Karpas-422 (cell line): Measurements from ENCODE around the gene QPRT. TPM values are rescaled to one million over a fixed set of nuclear protein-coding genes. Genes with fewer than 3 reads are reported as not detected.
"Not testable (repeated sequence)": the region's sequence is repeated elsewhere in the genome, so short reads cannot be mapped to it uniquely, and the experiment has no call there.

Experiments used
- DNase-seq: peaks from one replicate; pipeline ENCODE4 v3.0.0-alpha.2; 2015
- H2AFZ ChIP-seq: fragments of 200-600 bp; sonication (generic); 2 replicates; pipeline ENCODE4 v1.6.1; 2014; ENCODE audit warnings: antibody characterized with exemption, low read length, mixed read lengths
- H3K27ac ChIP-seq: fragments of 200-600 bp; sonication (generic); 2 replicates; pipeline ENCODE4 v1.5.1; 2014; ENCODE audit warnings: mild to moderate bottlenecking, low read length, moderate library complexity
- H3K27me3 ChIP-seq: fragments of 200-600 bp; sonication (generic); 2 replicates; pipeline ENCODE4 v1.6.1; 2014; ENCODE audit warnings: low read length, mixed read lengths
- H3K36me3 ChIP-seq: fragments of 200-600 bp; sonication (generic); 2 replicates; pipeline ENCODE4 v1.6.1; 2014; ENCODE audit warnings: low read length, mixed read lengths; ENCODE audit not compliant: insufficient read depth
- H3K4me1 ChIP-seq: fragments of 200-600 bp; sonication (generic); 2 replicates; pipeline ENCODE4 v1.6.1; 2014; ENCODE audit warnings: mild to moderate bottlenecking, low read length, mixed read lengths
- H3K4me2 ChIP-seq: fragments of 200-600 bp; sonication (generic); 2 replicates; pipeline ENCODE4 v1.6.1; 2014; ENCODE audit warnings: low read length, low read depth, mild to moderate bottlenecking; ENCODE audit not compliant: poor library complexity, severe bottlenecking
- H3K4me3 ChIP-seq: fragments of 200-600 bp; sonication (generic); 2 replicates; pipeline ENCODE4 v1.5.1; 2014; ENCODE audit warnings: mild to moderate bottlenecking, antibody characterized with exemption, low read length, mixed read lengths
- H3K79me2 ChIP-seq: fragments of 200-600 bp; sonication (generic); 2 replicates; pipeline ENCODE4 v1.6.1; 2014; ENCODE audit warnings: mild to moderate bottlenecking, low read length, mixed read lengths
- H3K9ac ChIP-seq: fragments of 200-600 bp; sonication (generic); 2 replicates; pipeline ENCODE4 v1.6.0; 2014; ENCODE audit warnings: low read length
- H3K9me2 ChIP-seq: fragments of 200-600 bp; sonication (generic), shearing (Covaris generic); replicated peaks from 2 replicates; pipeline ENCODE4 v1.6.0; 2014; ENCODE audit warnings: mild to moderate bottlenecking, low read length, moderate library complexity; ENCODE audit not compliant: insufficient read depth
- H3K9me3 ChIP-seq: fragments of 300-700, 200-600 bp; sonication (generic); 2 replicates; pipeline ENCODE4 v1.6.1; 2014; ENCODE audit warnings: low read length, mixed read lengths
- H4K20me1 ChIP-seq: fragments of 200-600 bp; sonication (generic); 2 replicates; pipeline ENCODE4 v1.6.1; 2014; ENCODE audit warnings: mild to moderate bottlenecking, antibody characterized with exemption, low read length, low read depth; ENCODE audit not compliant: insufficient read depth
- total RNA-seq: library from RNA; depleted of rRNA; stranded (reverse); fragments of >200 nt; shearing (Covaris generic); gene quantifications from 2 replicates; pipeline ENCODE4 v1.2.3, GENCODE V29; 2014; ENCODE audit warnings: low replicate concordance

QPRT gene
- total RNA-seq, 1 experiment from 2014 or later: 39.6 TPM

DNA sequence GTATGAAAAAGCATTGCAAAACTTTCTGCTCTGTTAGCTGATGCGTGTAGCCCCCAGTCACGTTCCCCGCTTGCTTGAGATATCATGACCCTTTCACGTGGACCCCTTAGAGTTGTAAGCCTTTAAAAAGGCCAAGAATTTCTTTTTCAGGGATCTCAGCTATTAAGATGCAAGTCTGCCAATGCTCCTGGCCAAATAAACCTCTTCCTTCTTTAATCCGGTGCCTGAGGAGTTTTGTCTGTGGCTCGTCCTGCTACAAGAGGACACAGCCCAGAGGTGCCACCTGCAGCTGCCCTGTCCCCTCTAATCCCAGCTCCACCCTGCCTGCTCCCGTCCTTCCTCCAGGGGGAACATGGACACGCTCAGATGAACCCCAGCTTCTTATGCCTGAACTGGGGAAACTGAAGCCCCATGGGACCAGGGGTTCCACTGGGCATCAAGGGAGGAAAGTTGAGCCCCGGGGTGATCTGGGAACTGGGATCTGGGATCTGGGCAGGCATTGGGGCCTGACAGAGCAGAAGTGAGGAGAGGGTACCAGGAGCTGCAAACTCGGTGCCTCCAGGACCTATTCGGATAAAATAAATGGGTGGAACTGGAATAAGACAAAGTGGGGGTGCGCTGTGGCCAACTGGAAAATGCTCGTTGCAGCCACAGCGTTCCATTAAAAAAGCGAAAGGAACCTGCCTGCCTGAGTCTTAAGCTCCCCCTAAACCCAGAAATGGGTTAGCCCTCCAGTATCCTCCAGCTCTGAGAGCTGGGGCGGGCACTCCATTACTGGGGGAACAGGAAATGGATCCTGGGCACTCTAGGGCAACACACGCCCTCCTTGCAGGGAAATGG lies 19.7 kb downstream of the QPRT start:
- H3K9ac ChIP-seq: no peak overlapping the region
- H3K4me2 ChIP-seq: no peak overlapping the region
- H3K79me2 ChIP-seq: no peaks in the 10 kb centered on the region
- no peak overlapping the region for H2AFZ ChIP-seq
- no peaks in the 10 kb centered on the region for H3K9me3 ChIP-seq
- DNase-seq: peak; percentile 11
- H3K27ac ChIP-seq: no peak overlapping the region
- H3K27me3 ChIP-seq: no peaks in the 10 kb centered on the region
- H3K4me1 ChIP-seq: peaks cover 14% of the 10 kb centered on the region
- H3K36me3 ChIP-seq: no peaks in the 10 kb centered on the region
- no peak overlapping the region for H3K4me3 ChIP-seq
- H4K20me1 ChIP-seq: no peaks in the 10 kb centered on the region
- no peaks in the 10 kb centered on the region for H3K9me2 ChIP-seq

DNA sequence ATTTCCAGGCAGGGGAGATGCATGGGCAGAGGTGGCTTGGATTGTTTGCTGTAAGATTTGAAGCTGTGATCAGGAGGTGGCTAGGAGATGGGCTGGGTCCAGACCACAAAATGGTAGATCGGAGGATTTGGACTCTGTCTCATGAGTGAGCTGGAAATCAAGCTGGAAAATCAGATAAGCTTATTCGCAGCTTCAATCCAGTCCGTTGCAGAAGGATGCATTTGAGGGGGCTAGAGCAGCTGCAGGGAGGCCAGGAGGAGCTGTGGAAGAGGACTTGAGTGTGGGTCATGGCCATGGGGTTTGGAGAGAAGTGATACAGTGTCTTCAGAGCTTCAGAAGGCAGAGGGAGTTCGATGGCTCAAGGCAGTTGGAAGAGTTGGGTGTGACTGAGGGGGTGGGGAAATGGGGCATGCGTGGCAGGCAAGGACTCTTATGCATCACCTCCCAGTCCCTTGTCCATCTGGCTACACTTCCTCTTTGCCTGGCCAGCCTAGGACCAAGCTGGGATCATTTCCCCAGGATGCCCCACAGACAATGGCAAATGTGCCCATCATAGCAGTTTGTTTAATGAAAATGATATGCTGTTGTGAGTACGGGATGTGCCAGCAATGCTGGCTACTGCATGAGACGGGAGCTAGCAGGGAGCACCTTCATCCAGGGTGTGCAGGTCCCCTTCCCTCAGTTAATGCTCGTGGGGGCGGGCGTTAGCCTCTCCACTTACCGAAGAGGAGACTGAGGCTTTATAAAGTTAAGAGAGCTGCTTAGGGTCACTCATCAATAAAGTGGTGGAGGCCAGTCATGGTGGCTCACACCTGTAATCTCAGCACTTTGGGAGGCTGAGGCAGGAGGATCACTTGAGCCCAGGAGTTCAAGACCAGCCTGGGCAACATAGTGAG lies 20.6 kb downstream of the QPRT start:
- H3K9ac ChIP-seq: no peak overlapping the region
- peak; percentile 39 for DNase-seq
- H3K27ac ChIP-seq: no peak overlapping the region
- no peaks in the 10 kb centered on the region for H3K9me2 ChIP-seq
- H3K4me3 ChIP-seq: no peak overlapping the region
- H2AFZ ChIP-seq: no peak overlapping the region
- no peaks in the 10 kb centered on the region for H3K36me3 ChIP-seq
- peaks cover 11% of the 10 kb centered on the region for H3K4me1 ChIP-seq
- H3K9me3 ChIP-seq: no peaks in the 10 kb centered on the region
- H3K4me2 ChIP-seq: no peak overlapping the region
- H4K20me1 ChIP-seq: no peaks in the 10 kb centered on the region
- no peaks in the 10 kb centered on the region for H3K79me2 ChIP-seq
- no peaks in the 10 kb centered on the region for H3K27me3 ChIP-seq

DNA sequence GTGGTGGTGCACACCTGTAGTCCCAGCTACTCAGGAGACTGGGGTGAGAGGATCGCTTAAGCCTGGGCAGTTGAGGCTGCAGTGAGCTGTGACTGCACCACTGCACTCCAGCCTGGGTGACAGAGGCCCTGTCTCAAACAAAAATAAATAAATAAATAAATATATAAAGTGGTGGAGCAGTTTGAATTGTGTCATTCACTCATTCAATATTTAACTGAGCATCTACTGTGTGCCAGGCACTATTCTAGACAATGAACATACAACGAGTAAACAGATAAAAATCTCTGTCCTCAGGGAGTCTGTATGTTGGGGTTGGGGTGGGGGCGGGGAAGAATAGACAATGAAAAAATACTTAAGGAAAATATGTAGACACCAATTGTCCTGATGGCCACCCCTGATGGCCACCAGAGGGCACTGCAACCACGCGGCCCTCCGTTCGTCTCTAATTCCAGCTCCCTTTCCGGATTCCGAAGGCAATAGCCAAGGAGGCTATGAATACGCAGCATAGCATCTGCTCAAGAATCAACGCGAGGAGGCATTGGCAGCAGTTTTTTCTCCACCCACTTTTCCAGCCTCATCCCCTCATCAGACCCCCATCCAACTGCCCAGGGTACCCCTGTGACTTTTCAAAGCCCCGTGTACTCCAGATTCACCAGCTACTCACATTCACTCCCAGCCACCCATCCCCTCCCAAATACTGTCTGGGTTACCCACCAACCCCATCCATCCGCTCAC lies 21.4 kb downstream of the QPRT start:
- no peak overlapping the region for H3K27ac ChIP-seq
- H3K9me2 ChIP-seq: no peaks in the 10 kb centered on the region
- no peaks in the 10 kb centered on the region for H3K79me2 ChIP-seq
- peak; percentile 85 for DNase-seq
- peaks cover 10% of the 10 kb centered on the region for H3K4me1 ChIP-seq
- no peaks in the 10 kb centered on the region for H3K27me3 ChIP-seq
- no peak overlapping the region for H3K4me3 ChIP-seq
- H3K9ac ChIP-seq: no peak overlapping the region
- H3K36me3 ChIP-seq: no peaks in the 10 kb centered on the region
- H3K9me3 ChIP-seq: no peaks in the 10 kb centered on the region
- no peaks in the 10 kb centered on the region for H4K20me1 ChIP-seq
- no peak overlapping the region for H3K4me2 ChIP-seq
- no peak overlapping the region for H2AFZ ChIP-seq

DNA sequence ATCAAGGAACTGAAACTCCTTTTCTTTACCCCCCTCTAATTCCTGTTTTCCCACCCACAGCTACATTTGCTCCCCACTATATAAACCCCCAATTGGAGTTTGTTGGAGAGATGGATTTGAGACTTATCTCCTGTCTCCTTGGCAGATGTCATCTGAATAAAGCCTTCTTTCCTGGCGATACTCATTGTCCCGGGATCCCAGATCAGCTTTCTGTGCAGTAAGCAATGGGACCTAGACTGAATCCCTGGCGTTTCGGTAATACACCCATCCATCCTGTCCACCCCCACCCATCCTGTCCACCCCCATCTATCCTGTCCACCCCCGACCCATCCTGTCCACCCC lies 22.2 kb downstream of the QPRT start:
- Histone ChIP-seq H3K4me2 (no peak overlapping the region), H3K4me1 (peaks cover 10% of the 10 kb centered on the region), H3K9me3 (no peaks in the 10 kb centered on the region), H4K20me1 (no peaks in the 10 kb centered on the region), H3K79me2 (no peaks in the 10 kb centered on the region), H3K4me3 (no peak overlapping the region), H3K9me2 (no peaks in the 10 kb centered on the region), H3K27ac (no peak overlapping the region), H2AFZ (no peak overlapping the region), H3K9ac (no peak overlapping the region), H3K36me3 (no peaks in the 10 kb centered on the region), H3K27me3 (no peaks in the 10 kb centered on the region)
- DNase-seq: no peak

DNA sequence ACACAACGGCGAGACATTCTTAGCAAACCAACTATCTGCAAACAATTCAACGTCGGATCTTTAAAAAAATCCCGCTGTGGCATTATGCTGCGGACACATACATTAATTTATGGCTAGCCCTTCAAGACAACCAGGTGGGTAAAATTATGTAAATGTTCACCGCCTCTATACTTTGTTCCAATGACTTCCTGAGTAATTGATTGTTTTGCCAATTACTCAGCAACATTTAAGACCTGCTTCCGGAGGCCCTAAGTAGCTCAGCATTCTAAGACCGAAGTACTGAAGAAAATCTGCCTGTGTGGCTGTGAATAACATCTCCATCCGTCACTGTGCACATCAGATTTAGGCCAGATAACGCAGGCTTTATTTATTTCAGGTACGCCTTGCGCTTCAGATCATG lies 23.3 kb downstream of the QPRT start:
- Histone ChIP-seq H3K36me3 (no peaks in the 10 kb centered on the region), H3K27me3 (no peaks in the 10 kb centered on the region), H4K20me1 (no peaks in the 10 kb centered on the region), H2AFZ (no peak overlapping the region), H3K9me2 (no peaks in the 10 kb centered on the region), H3K27ac (no peak overlapping the region), H3K4me3 (no peak overlapping the region), H3K9me3 (no peaks in the 10 kb centered on the region), H3K4me2 (peak overlapping the region; percentile 33), H3K79me2 (no peaks in the 10 kb centered on the region), H3K9ac (no peak overlapping the region), H3K4me1 (peaks cover 10% of the 10 kb centered on the region)
- DNase-seq: no peak

DNA sequence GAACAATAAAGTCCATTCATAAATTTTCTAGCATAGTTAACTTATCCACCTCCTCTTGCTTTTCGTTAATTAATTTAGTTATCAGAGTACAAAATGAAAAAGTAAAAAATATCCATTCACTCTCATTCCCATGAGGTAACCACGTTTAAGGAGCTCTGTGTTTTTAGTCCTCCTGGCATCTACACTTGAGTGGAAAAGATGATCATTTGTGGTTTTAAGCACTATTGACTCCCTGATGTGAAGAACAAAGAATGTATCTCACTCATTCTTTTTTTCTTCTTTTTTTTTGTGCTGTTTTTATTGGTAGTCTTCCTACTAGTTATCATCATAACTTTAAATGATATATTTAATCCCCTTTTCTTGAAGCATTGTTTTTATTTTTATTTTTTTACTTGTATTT lies 26.1 kb downstream of the QPRT start:
- H3K27me3 ChIP-seq: no peaks in the 10 kb centered on the region

DNA sequence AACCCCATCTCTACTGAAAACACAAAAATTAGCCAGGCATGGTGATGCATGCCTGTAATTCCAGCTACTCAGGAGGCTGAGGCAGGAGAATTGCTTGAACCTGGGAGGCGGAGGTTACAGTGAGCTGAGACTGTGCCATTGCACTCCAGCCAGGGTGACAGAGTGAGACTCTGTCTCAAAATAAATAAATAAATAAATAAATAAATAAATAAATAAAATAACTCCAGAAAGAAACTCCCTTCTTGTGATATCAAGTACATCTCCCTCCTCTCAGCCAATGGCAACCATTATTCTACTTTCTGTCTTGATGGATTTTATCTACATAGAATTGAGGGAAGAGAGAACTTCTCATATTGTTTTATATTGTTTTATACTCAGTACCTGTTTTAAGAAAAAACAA lies 28.2 kb downstream of the QPRT start:
- H3K27me3 ChIP-seq, H3K9ac ChIP-seq, H3K4me3 ChIP-seq, DNase-seq, H2AFZ ChIP-seq, H3K36me3 ChIP-seq, H3K9me3 ChIP-seq, H3K27ac ChIP-seq, H4K20me1 ChIP-seq, H3K9me2 ChIP-seq, H3K4me2 ChIP-seq, H3K79me2 ChIP-seq: not testable (repeated sequence)
- H3K4me1 ChIP-seq: peaks cover 27% of the 10 kb centered on the region

More for the DNA sequence above, 26.1 kb downstream of the QPRT start:
- H3K4me2 ChIP-seq: no peak overlapping the region
- H3K9ac ChIP-seq: no peak overlapping the region
- no peaks in the 10 kb centered on the region for H4K20me1 ChIP-seq
- no peaks in the 10 kb centered on the region for H3K36me3 ChIP-seq
- H3K9me3 ChIP-seq: no peaks in the 10 kb centered on the region
- H3K27ac ChIP-seq: no peak overlapping the region
- no peak overlapping the region for H3K4me3 ChIP-seq
- H3K79me2 ChIP-seq: no peaks in the 10 kb centered on the region
- peaks cover 27% of the 10 kb centered on the region for H3K4me1 ChIP-seq
- DNase-seq: no peak
- no peaks in the 10 kb centered on the region for H3K9me2 ChIP-seq
- no peak overlapping the region for H2AFZ ChIP-seq
